Inflammatory macrophage treated with lipopolysaccharide for 1 hour (primary cell): Measurements from ENCODE around the gene TFB1M.
"Not testable (repeated sequence)": the region's sequence is repeated elsewhere in the genome, so short reads cannot be mapped to it uniquely, and the experiment has no call there.

Experiments
- DNase-seq, 2 donors: peaks; one replicate each; pipeline ENCODE4 v3.0.0-alpha.2; 2020 to 2022

Gene TFB1M

DNA sequence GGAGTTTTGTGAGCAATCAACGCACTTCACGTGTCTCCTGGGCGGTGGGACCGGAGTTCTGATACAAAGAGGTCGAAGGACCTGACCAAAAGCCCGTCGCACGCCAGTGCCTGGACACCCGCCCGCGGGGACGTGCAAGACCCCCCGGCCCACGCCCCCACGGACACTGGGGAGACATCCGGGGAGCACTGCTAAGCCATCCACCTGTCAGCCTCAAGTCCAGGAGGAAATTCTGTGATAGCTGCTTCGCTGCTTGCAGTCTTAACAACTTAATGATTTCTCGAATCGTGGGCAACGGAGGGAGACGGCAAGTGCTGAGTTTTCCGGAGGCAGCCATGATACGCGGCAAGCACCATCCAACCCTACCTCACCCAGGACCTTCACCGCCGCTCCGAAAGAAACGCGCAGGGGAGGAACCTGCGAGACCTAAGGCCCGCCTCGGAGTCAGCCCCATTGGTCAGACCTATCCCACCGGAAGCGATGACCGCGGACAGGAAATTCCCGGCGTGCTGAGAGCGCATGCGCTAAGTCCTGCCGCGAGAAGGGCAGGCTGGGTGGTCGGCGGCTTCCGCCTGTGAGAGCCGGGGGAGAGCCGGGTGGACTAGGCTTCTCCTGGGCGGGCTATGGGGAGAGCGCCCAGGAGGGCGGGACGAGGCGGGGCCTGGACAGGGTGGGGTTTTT lies at the start of gene TFB1M:
TFB1M (minus strand) TSS at position 393 of the 681 bp plus-strand sequence; CDS start at position 337, 56 bp downstream.
- DNase-seq, result peak; percentile 98 to 99

DNA sequence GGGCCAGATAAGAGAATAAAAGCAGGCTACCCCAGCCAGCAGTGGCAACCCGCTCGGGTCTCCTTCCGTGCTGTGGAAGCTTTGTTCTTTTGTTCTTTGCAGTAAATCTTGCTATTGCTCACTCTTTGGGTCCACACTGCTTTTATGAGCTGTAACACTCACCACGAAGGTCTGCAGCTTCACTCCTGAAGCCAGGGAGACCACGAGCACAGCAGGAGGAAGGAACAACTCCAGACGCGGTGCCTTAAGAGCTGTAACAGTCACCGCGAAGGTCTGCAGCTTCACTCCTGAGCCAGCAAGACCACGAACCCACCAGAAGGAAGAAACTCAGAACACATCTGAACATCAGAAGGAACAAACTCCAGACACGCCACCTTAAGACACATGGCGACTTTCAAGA lies 49.7 kb upstream of the TFB1M start:
- DNase-seq, result not testable (repeated sequence)

DNA sequence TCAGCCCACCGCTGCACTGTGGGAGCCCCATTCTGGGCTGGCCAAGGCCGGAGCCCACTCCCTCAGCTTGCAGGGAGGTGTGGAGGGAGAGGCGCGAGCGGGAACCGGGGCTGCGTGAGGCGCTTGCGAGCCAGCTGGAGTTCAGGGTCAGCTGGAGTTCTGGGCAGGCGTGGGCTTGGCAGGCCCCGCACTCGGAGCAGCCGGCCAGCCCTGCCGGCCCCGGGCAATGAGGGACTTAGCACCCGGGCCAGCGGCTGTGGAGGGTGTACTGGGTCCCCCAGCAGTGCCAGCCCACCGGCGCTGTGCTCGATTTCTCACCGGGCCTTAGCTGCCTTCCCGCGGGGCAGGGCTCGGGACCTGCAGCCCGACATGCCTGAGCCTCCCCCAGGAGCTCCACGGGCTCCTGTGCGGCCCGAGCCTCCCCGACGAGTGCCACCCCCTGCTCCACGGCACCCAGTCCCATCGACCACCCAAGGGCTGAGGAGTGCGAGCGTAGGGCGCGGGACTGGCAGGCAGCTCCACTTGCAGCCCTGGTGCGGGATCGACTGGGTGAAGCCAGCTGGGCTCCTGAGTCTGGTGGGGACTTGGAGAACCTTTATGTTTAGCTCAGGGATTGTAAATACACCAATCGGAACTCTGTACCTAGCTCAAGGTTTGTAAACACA lies 48.8 kb upstream of the TFB1M start:
- not testable (repeated sequence) for DNase-seq

DNA sequence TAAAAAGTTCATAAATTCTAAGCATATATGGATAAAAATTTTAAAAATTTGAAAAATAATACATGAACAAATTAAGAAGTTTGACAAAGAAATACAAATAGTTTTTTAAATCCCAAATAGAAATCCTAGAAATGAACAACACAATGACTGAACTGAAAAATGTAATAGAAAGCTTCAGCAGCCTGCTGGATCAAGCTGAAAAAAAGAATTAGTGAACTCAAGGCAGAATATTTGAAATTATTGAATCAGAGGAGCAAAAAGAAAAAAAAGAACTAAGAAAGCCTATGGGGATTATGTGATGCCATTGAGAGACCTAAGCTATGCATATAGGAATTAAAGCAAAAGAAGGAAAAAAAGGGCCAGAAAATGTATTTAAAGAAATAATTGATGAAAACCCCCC lies 39.9 kb upstream of the TFB1M start:
- DNase-seq, result no peak

DNA sequence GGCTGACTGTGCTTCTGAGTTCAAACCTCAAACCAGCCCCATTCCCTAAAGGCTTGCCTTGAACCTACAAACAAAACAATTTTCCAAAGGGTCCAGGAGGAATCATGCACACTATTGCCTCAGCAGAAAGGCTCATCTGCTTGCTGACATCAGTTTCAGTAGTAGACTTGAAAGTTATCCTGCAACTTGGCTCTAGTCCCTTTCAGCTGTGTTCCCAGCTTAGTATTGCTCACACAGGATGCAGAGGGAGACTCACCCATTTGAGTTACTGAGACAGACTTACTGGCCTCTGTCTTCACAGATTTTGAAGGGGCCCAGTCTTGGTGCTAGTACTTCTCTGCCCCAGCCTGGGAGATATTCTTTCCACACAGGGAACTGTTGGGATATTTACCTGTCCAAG lies 38.5 kb upstream of the TFB1M start:
- DNase-seq, result no peak

DNA sequence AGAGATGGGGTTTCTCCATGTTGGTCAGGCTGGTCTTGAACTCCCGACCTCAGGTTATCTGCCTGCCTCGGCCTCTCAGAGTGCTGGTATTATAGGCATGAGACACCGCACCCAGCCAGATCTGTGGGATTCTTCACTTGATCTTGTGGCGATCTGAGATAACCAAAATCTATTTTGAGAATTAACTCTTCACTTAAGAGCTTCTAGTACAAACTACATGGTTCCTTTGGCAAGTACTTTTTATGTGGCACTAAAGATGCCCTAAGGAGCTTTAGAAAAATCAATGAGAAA lies 37.8 kb upstream of the TFB1M start:
- DNase-seq, result no peak

DNA sequence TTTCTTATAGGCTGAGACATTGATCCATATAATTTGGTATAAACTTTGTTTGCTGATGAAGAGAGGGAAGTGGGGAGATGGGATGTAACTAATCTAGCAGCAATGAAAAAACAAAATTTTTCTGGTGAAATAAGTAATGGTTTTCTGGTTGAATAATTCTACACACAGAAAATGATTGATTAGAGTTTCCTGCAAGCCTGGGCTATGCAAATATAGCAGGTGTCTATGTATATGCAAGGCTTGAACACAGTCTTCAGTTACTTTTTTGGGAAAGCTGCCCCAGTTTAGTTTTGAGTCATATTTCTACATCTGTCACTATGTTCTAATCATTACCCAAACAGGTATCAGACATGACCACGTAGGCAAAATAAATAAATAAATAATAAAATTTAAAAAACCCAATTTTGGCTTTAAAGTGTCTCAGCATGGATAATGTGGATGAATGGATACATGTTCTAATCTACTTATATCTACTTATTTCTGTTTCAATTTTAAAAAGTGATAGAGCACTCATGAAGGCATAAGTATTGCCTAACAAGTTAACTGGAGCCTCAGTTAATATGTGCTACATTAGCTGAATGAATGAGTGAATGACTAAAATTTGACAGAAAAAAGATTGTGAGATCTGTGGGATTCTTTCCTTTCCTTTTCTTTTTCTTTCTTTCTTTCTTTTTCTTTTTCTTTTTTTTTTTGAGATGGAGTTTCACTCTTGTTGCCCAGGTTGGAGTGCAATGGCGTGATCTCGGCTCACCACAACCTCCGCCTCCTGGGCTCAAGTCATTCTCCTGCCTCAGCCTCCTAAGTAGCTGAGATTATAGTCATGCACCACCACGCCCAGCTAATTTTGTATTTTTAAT lies 37.2 kb upstream of the TFB1M start:
- no peak for DNase-seq

DNA sequence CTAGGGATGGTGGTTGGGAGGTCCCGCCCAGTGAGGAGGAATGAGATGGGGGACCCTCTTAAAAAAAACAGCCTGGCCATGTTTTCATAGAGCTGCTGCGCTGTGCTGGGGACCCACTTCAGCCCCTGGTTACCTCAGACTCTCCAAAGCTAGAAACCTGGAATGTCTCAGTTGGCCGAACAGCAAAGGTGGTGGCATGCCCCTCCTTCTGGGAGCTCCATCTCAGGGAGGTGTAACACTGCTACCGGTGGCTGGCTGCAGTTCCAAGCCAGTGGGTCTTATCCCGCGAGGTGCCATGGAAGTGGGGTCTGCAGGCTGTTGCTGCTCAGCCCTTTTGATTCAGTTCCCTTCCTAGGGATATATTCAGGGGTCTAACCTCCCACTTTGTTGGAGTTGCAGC lies 35.7 kb upstream of the TFB1M start:
- DNase-seq, result no peak

DNA sequence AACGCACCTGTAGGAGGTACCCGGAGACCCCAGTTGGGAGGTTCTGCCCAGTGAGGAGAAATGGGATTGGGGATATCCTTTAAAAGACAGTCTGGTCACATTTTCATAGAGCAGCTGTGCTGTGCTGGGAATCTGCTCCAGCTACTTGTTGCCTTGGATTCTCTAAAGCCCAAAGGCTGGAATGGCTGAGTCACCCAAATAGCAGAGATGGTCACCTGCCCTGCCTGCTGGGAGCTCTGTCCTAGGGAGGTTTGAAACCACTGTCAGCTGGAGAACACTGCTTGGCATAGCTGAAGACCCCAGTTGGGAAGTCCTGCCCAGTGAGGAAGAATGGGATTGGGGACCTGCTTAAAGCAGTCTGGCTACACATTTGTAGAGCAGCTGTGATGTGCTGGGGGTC lies 34.8 kb upstream of the TFB1M start:
- DNase-seq, result no peak

DNA sequence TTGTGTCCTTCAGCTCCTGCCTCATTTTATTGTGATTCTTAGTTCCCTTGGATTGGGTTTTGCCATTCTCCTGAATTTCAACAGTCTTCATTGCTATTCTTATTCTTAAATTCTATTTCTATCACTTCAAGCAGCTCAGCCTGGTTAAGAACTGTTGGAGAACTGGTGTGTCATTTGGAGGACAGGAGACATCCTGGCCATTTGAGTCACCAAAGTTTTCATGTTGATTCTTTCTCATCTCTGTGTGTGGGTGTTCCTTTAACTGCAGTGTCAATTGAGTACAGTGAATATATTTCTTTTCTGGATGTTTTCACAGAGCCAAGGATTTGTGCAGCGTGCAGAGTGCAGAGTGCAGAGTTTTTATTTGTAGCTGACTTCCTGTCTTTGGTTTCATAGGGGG lies 33.5 kb upstream of the TFB1M start:
- DNase-seq, result no peak

DNA sequence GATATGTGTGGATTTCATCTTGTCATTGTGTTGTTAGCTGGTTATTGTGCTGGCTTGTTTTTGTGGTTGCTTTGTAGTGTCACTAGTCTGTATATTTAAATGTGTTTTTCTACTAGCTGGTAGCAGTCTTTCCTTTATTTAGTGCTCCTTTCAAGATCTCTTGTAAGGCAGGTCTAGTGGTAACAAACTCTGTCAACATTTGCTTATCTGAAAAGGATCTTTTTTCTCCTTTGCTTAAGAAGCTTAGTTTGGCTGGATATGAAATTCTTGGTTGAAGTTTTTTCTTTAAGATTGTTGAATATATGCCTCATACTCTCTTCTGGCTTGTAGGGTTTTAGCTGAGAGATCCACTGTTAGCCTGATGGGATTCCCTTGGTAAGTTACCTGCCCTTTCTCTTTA lies 32.7 kb upstream of the TFB1M start:
- no peak for DNase-seq

DNA sequence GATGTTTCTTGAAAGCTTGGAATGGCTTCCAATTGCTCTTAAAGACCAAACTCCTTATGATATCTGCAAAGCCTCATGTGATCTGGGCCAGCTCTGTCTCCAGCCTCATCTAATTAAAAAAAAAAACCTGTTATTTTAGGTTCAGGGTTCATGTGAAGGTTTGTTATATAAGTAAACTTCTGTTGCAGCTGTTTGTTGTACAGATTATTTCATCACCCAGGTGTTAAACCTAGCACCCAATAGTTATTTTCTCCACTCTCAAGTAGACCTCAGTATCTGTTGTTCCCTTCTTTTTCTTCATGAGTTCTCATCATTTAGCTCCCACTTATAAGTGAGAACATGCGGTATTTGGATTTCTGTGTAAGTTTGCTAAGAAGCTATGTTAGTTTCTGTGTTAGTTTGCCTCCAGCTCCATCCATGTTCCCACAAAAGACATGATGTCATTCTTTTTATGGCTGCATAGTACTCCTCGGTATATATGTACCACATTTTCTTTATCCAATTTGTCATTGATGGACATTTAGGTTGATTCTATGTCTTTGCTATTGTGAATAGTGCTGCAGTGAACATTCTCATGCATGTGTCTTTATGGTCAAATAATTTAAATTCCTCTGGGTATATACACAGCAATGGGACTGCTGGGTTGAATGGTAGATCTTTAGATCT lies 30.2 kb upstream of the TFB1M start:
- DNase-seq, result no peak

DNA sequence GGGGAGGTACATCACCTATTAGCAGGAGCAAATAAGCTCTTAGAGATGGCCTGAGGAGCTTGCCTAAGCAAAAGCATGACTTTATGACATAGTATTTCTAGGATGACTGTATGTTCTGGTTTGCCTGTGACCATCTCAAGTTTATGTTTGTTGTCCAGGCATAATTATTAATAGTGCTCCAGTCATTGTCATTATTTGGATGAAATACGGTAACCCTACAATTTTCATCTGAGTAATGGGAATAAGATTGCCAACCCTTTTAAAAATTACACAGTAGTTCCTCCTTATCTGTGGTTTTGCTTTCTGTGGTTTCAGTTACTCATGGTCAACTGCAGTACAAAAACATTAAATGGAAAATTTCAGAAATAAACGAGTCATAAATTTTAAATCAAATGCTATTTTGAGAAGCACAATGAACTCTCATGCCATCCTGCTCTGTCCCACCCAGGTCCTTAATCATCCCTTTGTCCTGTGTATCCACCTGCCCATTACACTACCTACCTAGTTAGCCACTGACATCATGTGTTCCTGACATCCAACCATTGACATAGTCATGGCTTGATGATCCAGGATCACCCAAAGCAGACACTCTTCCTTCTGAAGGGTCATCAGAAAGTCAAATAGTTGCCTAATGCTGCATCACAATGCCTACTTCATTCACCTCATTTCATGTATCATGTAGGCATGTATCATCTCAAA lies 27.0 kb upstream of the TFB1M start:
- DNase-seq, result peak; percentile 15 to 58

DNA sequence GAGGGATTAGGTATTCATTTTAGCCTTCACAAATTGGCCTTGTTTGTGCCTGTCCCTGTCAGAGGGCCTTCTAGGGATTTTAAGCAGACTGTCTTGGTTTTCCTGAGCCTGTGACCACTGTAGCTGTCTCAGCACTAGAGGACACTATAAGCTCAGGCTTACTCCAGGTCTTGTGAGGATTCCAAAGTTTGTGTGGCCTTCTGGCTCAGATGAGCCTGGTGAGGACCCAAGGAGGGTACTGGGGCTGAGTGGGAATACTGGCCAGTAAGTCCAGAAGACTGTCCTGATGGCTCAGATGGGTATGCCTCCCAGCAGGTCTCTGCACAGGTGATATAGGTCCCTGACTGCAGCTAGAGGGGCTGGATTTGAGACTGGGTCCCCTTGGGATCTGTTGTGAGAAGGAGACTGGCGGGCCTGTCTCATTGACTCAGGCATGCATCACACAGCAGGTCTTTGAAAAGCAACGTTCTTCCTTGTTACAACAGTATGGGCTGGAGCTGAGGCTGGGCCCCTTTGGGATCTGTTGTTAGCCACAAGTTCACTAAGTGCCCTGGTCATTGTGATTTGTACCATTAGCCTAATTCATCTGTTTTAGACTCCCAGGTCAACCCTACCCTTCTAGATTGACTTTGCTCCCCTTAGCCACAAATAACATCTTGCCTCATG lies 26.3 kb upstream of the TFB1M start:
- DNase-seq, result no peak

DNA sequence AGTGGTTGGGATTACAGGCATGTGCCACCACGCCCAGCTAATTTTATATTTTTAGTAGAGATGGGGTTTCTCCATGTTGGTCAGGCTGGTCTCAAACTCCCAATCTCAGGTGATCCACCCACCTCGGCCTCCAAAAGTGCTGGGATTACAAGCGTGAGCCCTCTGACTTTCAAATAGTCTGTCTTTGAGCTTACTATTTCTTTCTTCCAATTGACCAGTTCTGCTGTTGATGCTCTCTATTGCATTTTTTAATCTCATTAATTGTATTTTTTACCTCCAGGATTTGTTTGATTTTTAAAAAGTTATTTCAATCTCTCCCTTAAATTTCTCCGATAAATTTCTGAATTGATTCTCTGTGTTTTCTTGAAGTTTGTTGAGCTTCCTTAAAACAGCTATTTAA lies 25.6 kb upstream of the TFB1M start:
- DNase-seq, result not testable (repeated sequence)

DNA sequence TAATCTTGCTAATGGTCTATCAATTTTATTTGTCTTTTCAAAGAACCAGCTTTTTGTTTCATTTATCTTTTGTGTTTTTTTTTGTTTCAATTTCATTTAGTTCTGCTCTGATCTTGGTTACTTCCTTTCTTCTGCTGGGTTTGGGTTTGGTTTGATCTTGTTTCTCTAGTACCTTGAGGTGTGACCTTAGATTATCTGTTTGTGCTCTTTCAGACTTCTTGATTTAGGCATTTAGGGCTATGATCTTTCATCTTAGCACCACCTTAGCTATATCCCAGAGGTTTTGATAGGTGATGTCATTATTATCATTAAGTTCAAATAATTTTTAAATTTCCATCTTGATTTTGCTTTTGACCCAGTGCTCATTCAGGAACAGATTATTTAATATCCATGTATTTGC lies 24.0 kb upstream of the TFB1M start:
- not testable (repeated sequence) for DNase-seq

DNA sequence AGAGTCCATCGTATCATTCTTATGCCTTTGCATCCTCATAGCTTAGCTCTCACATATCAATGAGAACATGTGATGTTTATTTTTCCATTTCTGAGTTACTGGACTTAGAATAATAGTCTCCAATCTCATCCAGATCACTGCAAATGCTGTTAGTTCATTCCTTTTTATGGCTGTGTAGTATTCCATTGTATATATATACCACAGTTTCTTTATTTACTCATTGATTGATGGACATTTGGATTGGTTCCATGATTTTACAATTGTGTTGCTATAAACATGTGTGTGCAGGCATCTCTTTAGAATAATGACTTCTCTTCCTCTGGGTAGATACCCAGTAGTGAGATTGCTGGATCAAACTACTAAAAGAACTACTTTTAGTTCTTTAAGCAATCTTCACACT lies 21.0 kb upstream of the TFB1M start:
- DNase-seq, result no peak

DNA sequence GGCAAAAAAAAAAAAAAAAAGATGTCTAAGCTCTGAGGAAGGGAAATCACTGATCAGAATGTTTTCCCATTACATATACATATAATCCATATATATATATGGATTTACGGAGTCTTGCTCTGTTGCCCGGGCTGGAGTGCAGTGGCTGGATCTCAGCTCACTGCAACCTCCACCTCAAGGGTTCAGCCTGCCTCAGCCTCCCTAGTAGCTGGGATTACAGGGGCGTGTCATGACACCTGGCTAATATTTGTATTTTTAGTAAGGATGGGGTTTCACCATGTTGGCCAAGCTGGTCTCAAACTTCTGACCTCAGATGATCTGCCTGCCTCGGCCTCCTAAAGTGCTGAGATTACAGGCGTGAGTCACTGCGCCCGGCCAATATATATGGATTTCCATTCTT lies 19.8 kb upstream of the TFB1M start:
- DNase-seq, result not testable (repeated sequence)

DNA sequence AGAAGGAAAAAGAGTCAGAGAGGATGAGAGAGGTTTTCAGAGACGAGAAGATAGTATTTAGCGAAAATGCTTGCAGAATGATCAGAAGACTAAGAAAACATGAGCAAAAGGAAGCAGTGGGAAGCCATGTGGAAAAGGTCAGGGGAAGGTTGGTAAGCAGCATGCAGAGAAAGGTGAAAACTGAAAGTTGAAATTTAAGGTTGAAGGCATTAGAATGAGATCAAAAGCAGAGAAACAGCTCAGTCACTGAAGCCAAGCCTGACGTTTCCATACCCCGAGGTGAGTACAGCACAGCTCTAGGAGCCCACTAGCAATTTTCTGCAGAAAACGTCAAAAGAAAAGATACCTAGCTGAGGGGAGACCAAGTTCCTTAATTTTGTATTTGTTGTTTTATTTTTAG lies 19.1 kb upstream of the TFB1M start:
- DNase-seq, result no peak

DNA sequence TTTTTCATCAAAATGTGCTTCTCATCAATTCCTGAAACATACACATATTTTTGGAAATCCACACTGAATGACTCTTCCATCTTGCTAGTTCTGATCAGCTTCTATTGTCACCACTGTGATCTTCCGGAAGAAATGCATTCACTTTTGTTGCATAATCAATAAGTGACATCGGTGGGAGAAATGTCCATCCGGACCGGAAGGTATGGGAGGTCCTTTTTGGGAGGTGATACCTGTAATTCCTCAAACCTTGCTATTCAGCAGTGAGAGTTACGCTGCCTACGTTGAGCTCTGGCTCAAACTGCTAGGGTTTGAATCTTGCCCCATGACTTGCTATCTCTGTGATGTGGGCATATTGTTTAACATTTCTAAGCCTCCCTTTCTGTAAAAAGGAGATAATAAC lies 16.6 kb upstream of the TFB1M start:
- DNase-seq, result no peak

DNA sequence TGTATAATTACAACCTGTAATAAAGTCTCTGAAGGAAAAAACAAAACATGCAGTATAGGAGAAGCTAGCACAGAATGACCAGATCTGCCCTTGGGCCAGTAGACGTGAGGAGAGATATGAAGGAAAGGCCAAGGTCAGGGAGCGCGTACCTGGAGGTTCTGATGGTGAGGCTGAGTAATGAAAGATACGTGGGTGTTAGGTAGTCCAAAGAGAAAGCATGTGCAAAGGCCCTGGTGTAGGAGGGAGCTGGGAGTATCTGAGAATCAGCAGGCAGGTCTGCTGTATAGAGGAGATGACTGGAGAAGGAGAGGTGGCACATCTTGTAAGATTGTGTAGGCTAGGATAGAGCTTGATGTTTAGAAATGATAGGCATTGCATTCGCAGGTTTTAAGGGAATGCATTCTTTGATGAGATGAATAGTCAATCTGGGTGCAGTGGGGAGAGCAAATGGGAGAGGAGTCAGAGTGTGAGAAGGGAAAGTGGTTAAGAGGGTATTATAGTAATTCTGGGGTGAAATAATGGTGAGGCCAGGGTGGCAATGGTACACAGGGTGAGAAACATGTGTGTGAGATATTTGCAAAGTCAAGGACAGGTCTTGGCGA lies 15.9 kb upstream of the TFB1M start:
- DNase-seq, result no peak
